Daoy (cell line): ENCODE data around the gene EVL. TPM values are rescaled to one million over a fixed set of nuclear protein-coding genes. Genes with fewer than 3 reads are reported as not detected.

Experiments used
- DNase-seq: peaks from one replicate; pipeline ENCODE4 v3.0.0-alpha.2; 2015; ENCODE audit warnings: low read depth
- total RNA-seq: library from RNA; depleted of rRNA; stranded (reverse); fragments of >200 nt; shearing (Covaris generic); gene quantifications from 2 replicates; pipeline ENCODE4 v1.2.3, GENCODE V29; 2014

The EVL gene
- total RNA-seq, 1 experiment from 2014 or later, result 18.6 TPM

- DNase-seq, result no peak
These were observed 63.5 kb downstream of the EVL start for GRCh38 chr14:100128688-100129087.

GRCh38 chr14:100129161-100129589 lies 64.0 kb downstream of the EVL start:
- no peak for DNase-seq

- no peak for DNase-seq
These were observed 65.3 kb downstream of the EVL start for GRCh38 chr14:100130521-100130920.

- DNase-seq, result no peak
These were observed 66.0 kb downstream of the EVL start for GRCh38 chr14:100131181-100131580.

- DNase-seq, result peak; percentile 54
These were observed 67.1 kb downstream of the EVL start for GRCh38 chr14:100132161-100132902.

- no peak for DNase-seq
These were observed 67.8 kb downstream of the EVL start for GRCh38 chr14:100132903-100133510.

- no peak for DNase-seq
These were observed 69.4 kb downstream of the EVL start for GRCh38 chr14:100134586-100134985.

- DNase-seq, result no peak
These were observed 69.9 kb downstream of the EVL start for GRCh38 chr14:100135073-100135472.

- DNase-seq, result no peak
These were observed 70.6 kb downstream of the EVL start for GRCh38 chr14:100135784-100136183.

GRCh38 chr14:100137173-100137572 lies 72.0 kb downstream of the EVL start:
- no peak for DNase-seq

GRCh38 chr14:100138082-100138787 lies 73.0 kb downstream of the EVL start:
- no peak for DNase-seq

- no peak for DNase-seq
These were observed 73.7 kb downstream of the EVL start for GRCh38 chr14:100138955-100139354.

- DNase-seq, result no peak
These were observed 75.3 kb downstream of the EVL start for GRCh38 chr14:100140452-100141078.

- DNase-seq, result no peak
These were observed 75.9 kb downstream of the EVL start for GRCh38 chr14:100141098-100141497.

GRCh38 chr14:100142073-100143040 lies 77.1 kb downstream of the EVL start:
- no peak for DNase-seq

GRCh38 chr14:100143523-100143922 lies 78.3 kb downstream of the EVL start:
- DNase-seq, result no peak

- no peak for DNase-seq
These were observed 78.7 kb downstream of the EVL start for GRCh38 chr14:100143934-100144333.

- DNase-seq, result no peak
These were observed 79.4 kb downstream of the EVL start for GRCh38 chr14:100144645-100144995.

GRCh38 chr14:100144996-100145646 lies 79.9 kb downstream of the EVL start:
- no peak for DNase-seq

GRCh38 chr14:100145682-100146464 lies 80.7 kb downstream of the EVL start:
- no peak for DNase-seq
